NCI-H774 (cell line): Measurements from ENCODE around the gene ABRACL.

ENCODE experiments used
- DNase-seq: peaks from one replicate; lab custom pipeline; 2025; lab: John Stamatoyannopoulos, UW

Gene ABRACL

DNA sequence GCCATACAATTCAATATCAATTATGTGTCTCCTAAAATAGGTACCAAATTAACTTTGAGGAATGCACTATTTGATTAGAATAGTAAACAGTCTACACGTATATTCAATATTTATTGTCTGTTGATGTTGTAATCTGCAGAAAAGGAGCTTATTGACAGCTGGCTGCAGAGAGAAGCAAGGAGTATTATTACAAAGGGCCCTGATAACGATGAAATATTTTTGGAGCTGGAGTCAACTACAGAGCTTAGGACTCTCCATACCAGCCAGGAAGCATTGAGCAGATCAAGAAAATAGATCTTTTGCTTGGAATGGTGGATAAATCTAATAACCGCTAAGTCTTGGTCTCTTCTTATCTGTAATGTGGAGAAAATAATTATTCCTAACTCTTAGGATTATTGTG, 25.5 kb downstream of the ABRACL start:
- DNase-seq = no peak

GRCh38 chr6:139055709-139056108, 27.2 kb downstream of the ABRACL start:
- no peak for DNase-seq

DNA sequence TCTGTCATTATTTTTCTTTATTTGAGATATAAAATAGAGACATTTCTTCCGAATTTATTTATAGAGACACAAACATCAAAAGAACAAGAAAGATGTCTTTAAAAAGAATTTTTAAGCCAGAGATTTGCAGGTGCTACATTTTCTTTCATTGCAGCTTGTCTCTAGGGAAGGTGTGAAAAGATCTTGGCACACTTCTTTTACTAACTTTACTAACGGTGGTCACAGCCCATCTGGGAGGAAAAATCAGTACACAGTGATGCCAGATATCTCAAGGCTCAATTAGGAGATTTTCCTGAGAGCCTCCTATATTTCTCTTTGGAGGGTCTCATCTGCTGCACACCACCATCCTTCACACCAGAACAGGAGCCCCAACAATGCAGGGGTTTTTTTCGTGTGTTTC, 29.5 kb downstream of the ABRACL start:
- no peak for DNase-seq

GRCh38 chr6:139060332-139060731, 31.8 kb downstream of the ABRACL start:
- no peak for DNase-seq

DNA sequence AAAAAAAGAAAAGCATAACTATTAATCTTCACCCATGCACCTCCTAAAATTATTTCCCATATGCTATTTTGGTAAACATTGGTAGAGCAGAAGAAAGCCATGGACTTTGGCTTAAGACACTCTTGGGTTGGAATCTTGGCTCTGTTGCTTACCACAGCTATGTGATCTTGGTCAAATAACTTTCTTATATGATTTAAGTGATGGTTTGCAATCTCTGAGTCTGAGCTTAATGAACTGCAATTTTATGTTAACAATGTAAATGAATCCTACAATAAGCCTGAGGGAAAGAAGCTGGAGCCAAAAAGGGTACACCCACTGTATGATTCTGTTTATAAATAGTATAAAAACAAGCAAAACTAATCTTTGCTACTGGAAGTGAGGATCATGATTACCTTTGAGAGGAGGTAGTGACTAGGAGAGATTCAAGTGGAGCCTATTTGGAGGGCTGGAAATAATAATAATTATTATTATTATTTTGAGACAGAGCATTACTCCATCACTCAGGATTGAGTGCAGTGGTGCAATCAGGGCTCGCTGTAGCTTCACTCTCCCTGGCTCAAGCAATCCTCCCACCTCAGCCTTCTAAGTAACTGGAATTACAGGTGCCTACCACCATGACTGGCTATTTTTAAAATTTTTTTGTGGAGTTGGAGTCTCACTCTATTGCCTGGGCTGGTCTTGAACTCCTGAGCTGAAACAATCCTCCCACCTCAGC, 34.5 kb downstream of the ABRACL start:
- no peak for DNase-seq

DNA sequence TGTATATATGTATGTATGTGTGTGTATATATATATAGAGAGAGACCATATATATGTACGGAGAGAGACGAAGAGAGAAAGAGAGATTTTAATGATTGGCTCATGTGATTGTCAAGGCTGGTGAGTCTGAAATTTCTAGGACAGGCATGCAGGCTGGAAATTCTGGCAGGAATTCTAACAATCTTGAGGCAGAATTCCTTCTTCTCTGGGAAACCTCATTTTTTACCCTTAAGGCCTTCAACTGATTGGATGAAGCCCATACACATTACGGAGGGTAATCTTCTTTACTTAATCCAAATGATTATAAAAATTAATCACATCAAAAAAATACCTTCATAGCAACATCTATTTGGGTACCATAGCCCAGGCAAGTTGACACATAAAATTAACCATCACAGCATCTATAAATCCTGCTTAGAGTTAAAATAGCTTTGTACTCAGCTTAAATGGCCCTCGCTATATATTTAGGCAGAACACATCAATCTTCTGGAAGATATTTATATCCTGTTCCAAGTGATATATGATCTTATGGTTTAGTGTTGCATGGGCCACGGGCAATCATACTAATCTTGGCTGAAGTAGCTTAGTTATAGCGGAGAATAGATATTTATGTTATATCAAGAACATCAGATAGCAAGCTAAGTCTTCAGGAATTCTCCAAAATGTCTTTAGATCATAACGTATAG, 36.6 kb downstream of the ABRACL start:
- DNase-seq = no peak

DNA sequence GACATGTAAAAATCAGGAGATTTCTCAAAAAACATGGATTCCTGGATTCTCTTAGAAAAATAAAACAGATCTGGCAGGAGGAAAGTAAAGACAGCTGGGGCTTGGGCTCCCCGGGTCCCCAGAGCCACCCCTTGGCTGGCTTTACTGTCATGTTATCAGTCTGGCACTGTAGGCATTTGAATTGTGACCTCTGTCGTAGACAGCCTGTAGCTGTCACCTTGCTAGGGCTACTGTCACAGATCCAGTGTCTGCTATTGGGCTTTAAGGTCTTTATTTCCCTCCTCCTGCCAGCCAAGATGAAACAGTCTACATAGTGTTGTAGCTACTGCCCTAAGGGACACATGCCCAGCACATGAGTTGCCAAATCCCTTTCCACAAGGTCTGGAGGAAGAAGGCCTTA, 37.5 kb downstream of the ABRACL start:
- no peak for DNase-seq

DNA sequence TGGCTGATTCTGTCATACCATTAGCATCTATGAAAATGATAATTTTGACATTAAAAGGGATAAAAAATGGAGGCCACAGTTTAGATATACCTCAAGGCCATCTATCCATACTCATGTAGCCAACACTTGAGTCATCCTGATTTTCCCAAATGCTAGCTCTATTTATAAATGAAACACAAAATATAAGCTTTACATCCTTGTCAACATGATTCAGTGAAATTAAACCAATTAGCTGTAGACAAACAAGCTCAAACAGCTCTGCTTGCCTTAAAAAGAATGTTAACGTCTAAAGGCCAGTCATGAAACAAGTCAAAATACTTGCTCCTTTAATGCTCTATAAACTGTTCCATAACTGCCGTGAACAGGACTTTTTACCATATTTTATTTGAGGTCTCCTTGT, 40.3 kb downstream of the ABRACL start:
- no peak for DNase-seq

DNA sequence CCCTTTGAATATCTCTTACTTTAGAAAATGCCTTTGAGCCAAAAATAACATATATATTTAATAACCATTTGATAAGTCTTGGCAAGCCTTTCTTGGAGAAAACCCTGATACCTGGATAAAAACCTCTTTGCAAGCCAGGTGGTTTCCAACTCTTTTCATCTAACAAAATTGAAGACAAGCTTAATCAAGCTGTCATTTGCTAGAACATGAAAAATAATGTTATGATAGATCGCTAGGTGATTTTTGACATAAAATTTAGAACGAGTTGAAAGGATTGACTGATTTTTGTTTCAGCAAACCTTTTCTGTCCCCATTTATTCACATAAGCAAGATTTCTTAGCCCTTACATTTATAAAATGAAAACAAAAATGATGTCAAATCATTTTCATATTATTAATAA, 44.6 kb downstream of the ABRACL start:
- no peak for DNase-seq

- no peak for DNase-seq
Measured at GRCh38 chr6:139079018-139079417, 50.5 kb downstream of the ABRACL start.

- DNase-seq = no peak
Measured at GRCh38 chr6:139080255-139080920, 51.8 kb downstream of the ABRACL start.

- DNase-seq = no peak
Measured at GRCh38 chr6:139081471-139081870, 52.9 kb downstream of the ABRACL start.

DNA sequence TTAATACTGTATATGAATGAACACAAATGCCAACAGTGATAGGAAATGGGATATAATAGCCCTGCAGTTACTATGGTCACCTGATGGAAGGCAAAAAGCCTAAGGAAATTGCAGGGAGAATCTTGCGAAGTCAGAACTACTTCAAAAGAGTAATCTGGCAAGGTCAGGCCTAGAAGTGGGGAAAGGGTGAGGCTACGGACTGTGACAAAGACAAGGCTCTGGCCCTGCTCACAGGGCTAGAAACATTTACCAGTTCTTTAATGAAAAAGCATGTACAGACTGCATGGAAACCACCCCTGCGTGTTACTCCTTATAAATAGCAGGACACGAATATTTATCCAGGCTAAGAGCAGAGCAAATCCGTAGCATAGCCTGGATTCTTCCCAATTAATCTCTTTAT, 53.8 kb downstream of the ABRACL start:
- DNase-seq = no peak

- no peak for DNase-seq
Measured at GRCh38 chr6:139091826-139092225, 63.3 kb downstream of the ABRACL start.
